ENCODE data around the gene RCAN2.

Gene RCAN2

DNA sequence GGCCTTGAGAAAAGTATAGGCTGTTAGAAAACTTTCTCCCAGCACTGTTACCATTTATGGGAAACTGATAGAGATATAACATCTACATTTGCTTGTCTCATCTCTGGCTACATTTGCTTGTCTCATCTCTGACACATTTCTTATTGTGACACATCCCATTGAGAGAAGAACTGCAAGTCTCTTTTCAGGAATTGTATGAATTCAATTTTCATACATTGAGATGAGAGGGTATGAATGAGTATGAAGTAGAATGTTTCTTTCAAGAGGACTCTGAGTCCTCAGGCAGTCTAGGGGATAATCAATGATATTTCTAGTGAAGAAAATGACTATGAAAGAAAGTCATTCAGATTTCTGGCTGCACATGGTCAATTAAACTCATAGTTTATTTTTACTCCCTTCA is 282.9 kb downstream of the RCAN2 start:
- no peak overlapping the region for H2BK5ac ChIP-seq (ENCODE audit: low read length)
- no peak overlapping the region for H3K4me3 ChIP-seq (ENCODE audit: low read length in 2 of 2)
- no peak overlapping the region for H3K27ac ChIP-seq (replicated peaks; ENCODE audit: low read length)
- H3K9ac ChIP-seq (ENCODE audit: low read depth, low read length, poor library complexity): no peak overlapping the region
- H3K4me2 ChIP-seq (ENCODE audit: insufficient read depth, low read length, poor library complexity, severe bottlenecking): no peak overlapping the region
- no peaks in the 10 kb centered on the region for H3K27me3 ChIP-seq (ENCODE audit: control insufficient read depth in 3 of 3, insufficient read depth in 3 of 3, low read depth in 1 of 3, low read length in 3 of 3)
- no peaks in the 10 kb centered on the region for H3K36me3 ChIP-seq (replicated peaks in 1 of 2; ENCODE audit: control insufficient read depth in 2 of 2, insufficient read depth in 2 of 2, low read length in 2 of 2)
- H4K8ac ChIP-seq (ENCODE audit: low read depth, low read length): no peak overlapping the region
- H4K91ac ChIP-seq (ENCODE audit: low read depth, low read length, poor library complexity): no peak overlapping the region
- no peak overlapping the region for H3K18ac ChIP-seq (ENCODE audit: low read length)
- no peak overlapping the region for H2AFZ ChIP-seq (ENCODE audit: low read length)
- H2BK120ac ChIP-seq (ENCODE audit: low read depth, low read length): no peak overlapping the region
- no peak overlapping the region for H2AK5ac ChIP-seq (ENCODE audit: low read depth, low read length)
- H3K79me1 ChIP-seq (ENCODE audit: low read depth, low read length): no peaks in the 10 kb centered on the region
- no peak overlapping the region for H2BK15ac ChIP-seq (ENCODE audit: low read length)
- H3K4ac ChIP-seq (ENCODE audit: low read length): no peak overlapping the region
- DNase-seq (ENCODE audit: low spot score): no peak
- H3K4me1 ChIP-seq (ENCODE audit: control insufficient read depth in 2 of 2, insufficient read depth in 1 of 2, low read depth in 1 of 2, low read length in 2 of 2): no peaks in the 10 kb centered on the region
- no peak overlapping the region for H2BK12ac ChIP-seq (ENCODE audit: low read length)
- no peaks in the 10 kb centered on the region for H3K9me3 ChIP-seq (replicated peaks in 1 of 2; ENCODE audit: control insufficient read depth in 2 of 2, insufficient read depth in 1 of 2, low read depth in 1 of 2, low read length in 2 of 2)
- H3K14ac ChIP-seq (ENCODE audit: low read length): no peak overlapping the region
- no peak overlapping the region for H3K23ac ChIP-seq (ENCODE audit: low read depth, low read length, poor library complexity)

GRCh38 chr6:46207174-46207573 is 284.1 kb downstream of the RCAN2 start:
- H2AFZ ChIP-seq (ENCODE audit: low read length): no peak overlapping the region
- H2BK12ac ChIP-seq (ENCODE audit: low read length): no peak overlapping the region
- no peak overlapping the region for H3K18ac ChIP-seq (ENCODE audit: low read length)
- H3K4ac ChIP-seq (ENCODE audit: low read length): no peak overlapping the region
- H2BK120ac ChIP-seq (ENCODE audit: low read depth, low read length): no peak overlapping the region
- no peaks in the 10 kb centered on the region for H3K79me1 ChIP-seq (ENCODE audit: low read depth, low read length)
- no peak for DNase-seq (ENCODE audit: low spot score)
- no peak overlapping the region for H3K27ac ChIP-seq (replicated peaks; ENCODE audit: low read length)
- H3K4me1 ChIP-seq (ENCODE audit: control insufficient read depth in 2 of 2, insufficient read depth in 1 of 2, low read depth in 1 of 2, low read length in 2 of 2): no peaks in the 10 kb centered on the region
- H3K23ac ChIP-seq (ENCODE audit: low read depth, low read length, poor library complexity): no peak overlapping the region
- H2AK5ac ChIP-seq (ENCODE audit: low read depth, low read length): no peak overlapping the region
- H3K4me3 ChIP-seq (ENCODE audit: low read length in 2 of 2): no peak overlapping the region
- no peaks in the 10 kb centered on the region for H3K9me3 ChIP-seq (replicated peaks in 1 of 2; ENCODE audit: control insufficient read depth in 2 of 2, insufficient read depth in 1 of 2, low read depth in 1 of 2, low read length in 2 of 2)
- no peak overlapping the region for H4K8ac ChIP-seq (ENCODE audit: low read depth, low read length)
- no peak overlapping the region for H3K4me2 ChIP-seq (ENCODE audit: insufficient read depth, low read length, poor library complexity, severe bottlenecking)
- no peaks in the 10 kb centered on the region for H3K27me3 ChIP-seq (ENCODE audit: control insufficient read depth in 3 of 3, insufficient read depth in 3 of 3, low read depth in 1 of 3, low read length in 3 of 3)
- no CpG with 5 or more reads among the region's 3 CpGs for WGBS, 2 donors (ENCODE audit: extremely low coverage in 2 of 2, insufficient read length in 2 of 2, insufficient replicate concordance in 1 of 2)
- H3K36me3 ChIP-seq (replicated peaks in 1 of 2; ENCODE audit: control insufficient read depth in 2 of 2, insufficient read depth in 2 of 2, low read length in 2 of 2): no peaks in the 10 kb centered on the region
- no peak overlapping the region for H3K9ac ChIP-seq (ENCODE audit: low read depth, low read length, poor library complexity)
- H2BK15ac ChIP-seq (ENCODE audit: low read length): no peak overlapping the region
- H3K14ac ChIP-seq (ENCODE audit: low read length): no peak overlapping the region
- H2BK5ac ChIP-seq (ENCODE audit: low read length): no peak overlapping the region
- H4K91ac ChIP-seq (ENCODE audit: low read depth, low read length, poor library complexity): no peak overlapping the region

DNA sequence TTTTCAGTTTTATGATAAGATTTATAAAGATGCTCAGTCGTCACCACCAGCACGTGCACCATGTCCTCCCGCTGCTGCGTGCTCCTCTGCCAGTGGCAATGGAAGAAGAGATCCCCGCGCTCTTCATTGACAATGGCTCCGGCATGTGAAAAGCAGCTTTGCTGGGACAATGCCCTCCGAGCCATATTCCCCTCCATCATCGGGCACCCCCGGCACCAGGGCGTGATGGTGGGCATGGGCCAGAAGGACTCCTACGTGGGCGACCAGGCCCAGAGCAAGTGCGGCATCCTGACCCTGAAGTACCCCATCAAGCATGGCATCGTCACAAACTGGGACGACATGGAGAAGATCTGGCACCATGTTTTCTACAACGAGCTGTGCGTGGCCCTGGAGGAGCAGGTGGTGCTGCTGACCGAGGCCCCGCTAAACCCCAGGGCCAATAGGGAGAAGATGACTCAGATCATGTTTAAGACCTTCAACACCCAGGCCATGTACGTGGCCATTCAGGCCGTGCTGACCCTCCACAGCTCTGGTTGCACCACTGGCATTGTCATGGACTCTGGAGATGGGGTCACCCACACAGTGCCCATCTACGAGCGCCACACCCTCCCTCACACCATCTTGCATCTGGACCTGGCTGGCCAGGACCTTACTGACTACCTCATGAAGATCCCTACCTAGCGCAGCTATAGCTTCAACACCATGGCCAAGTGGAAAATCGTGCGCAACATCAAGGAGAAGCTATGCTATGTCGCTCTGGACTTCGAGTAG is 286.2 kb downstream of the RCAN2 start:
- H3K9ac ChIP-seq (ENCODE audit: low read depth, low read length, poor library complexity): no peak overlapping the region
- no peak overlapping the region for H3K4me2 ChIP-seq (ENCODE audit: insufficient read depth, low read length, poor library complexity, severe bottlenecking)
- H4K8ac ChIP-seq (ENCODE audit: low read depth, low read length): no peak overlapping the region
- H2AFZ ChIP-seq (ENCODE audit: low read length): no peak overlapping the region
- no peak overlapping the region for H2BK15ac ChIP-seq (ENCODE audit: low read length)
- H2AK5ac ChIP-seq (ENCODE audit: low read depth, low read length): no peak overlapping the region
- H2BK12ac ChIP-seq (ENCODE audit: low read length): no peak overlapping the region
- no peaks in the 10 kb centered on the region for H3K36me3 ChIP-seq (replicated peaks in 1 of 2; ENCODE audit: control insufficient read depth in 2 of 2, insufficient read depth in 2 of 2, low read length in 2 of 2)
- H3K27ac ChIP-seq (replicated peaks; ENCODE audit: low read length): no peak overlapping the region
- H3K18ac ChIP-seq (ENCODE audit: low read length): peak overlapping the region; percentile 5
- WGBS, 2 donors (ENCODE audit: extremely low coverage in 2 of 2, insufficient read length in 2 of 2, insufficient replicate concordance in 1 of 2): no CpG with 5 or more reads among the region's 29 CpGs
- no peak overlapping the region for H3K4me3 ChIP-seq (ENCODE audit: low read length in 2 of 2)
- no peaks in the 10 kb centered on the region for H3K27me3 ChIP-seq (ENCODE audit: control insufficient read depth in 3 of 3, insufficient read depth in 3 of 3, low read depth in 1 of 3, low read length in 3 of 3)
- H3K79me1 ChIP-seq (ENCODE audit: low read depth, low read length): no peaks in the 10 kb centered on the region
- H3K23ac ChIP-seq (ENCODE audit: low read depth, low read length, poor library complexity): peak overlapping the region; percentile 26
- H4K91ac ChIP-seq (ENCODE audit: low read depth, low read length, poor library complexity): no peak overlapping the region
- H3K4ac ChIP-seq (ENCODE audit: low read length): peak overlapping the region; percentile 40
- H3K14ac ChIP-seq (ENCODE audit: low read length): no peak overlapping the region
- no peaks in the 10 kb centered on the region for H3K4me1 ChIP-seq (ENCODE audit: control insufficient read depth in 2 of 2, insufficient read depth in 1 of 2, low read depth in 1 of 2, low read length in 2 of 2)
- peaks cover 0 to 2% of the 10 kb centered on the region in 2 donors for H3K9me3 ChIP-seq (replicated peaks in 1 of 2; ENCODE audit: control insufficient read depth in 2 of 2, insufficient read depth in 1 of 2, low read depth in 1 of 2, low read length in 2 of 2)
- H2BK5ac ChIP-seq (ENCODE audit: low read length): peak overlapping the region; percentile 40
- no peak overlapping the region for H2BK120ac ChIP-seq (ENCODE audit: low read depth, low read length)
- no peak for DNase-seq (ENCODE audit: low spot score)

DNA sequence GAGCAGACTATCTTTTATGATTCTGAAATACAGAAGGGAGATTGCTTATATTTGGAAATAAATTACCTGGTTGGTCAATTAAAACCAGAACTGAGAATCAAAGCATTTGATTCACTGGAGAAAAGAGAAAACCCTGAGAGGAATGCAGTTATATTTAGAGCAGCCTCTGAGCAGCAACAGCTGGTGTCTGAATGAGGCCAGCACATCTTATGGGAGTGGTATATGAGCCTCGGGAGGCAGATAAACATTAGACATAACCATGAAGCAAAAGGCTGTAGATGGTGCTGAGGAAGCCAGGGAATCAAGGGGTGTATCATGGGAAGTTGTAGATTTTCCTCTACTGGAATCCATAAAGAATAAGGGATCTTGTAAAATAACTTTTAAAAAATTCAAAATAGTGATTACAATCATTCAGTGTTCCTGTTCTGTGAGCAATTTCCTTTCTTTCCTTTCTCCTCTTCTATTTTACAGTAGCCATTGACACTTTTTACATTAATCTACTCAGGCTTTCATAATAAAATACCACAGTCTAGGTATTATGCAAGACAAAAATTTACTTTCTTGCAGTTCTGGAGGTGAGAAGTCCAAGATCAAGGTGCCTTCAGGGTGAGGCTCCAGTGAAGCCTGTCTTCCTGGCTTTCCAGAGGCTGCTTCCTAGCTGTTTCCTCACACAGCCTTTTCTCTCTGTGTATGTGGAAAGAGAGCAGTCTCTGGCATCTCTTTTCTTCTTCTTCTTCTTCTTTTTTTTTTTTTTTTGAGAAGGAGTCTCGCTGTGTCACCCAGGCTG is 287.7 kb downstream of the RCAN2 start:
- Histone ChIP-seq H3K14ac (ENCODE audit: low read length) (no peak overlapping the region), H3K27ac (replicated peaks; ENCODE audit: low read length) (no peak overlapping the region), H2AFZ (ENCODE audit: low read length) (no peak overlapping the region), H3K9me3 (replicated peaks in 1 of 2; ENCODE audit: control insufficient read depth in 2 of 2, insufficient read depth in 1 of 2, low read depth in 1 of 2, low read length in 2 of 2) (peaks cover 0 to 2% of the 10 kb centered on the region in 2 donors), H3K36me3 (replicated peaks in 1 of 2; ENCODE audit: control insufficient read depth in 2 of 2, insufficient read depth in 2 of 2, low read length in 2 of 2) (no peaks in the 10 kb centered on the region), H2AK5ac (ENCODE audit: low read depth, low read length) (no peak overlapping the region), H3K4me1 (ENCODE audit: control insufficient read depth in 2 of 2, insufficient read depth in 1 of 2, low read depth in 1 of 2, low read length in 2 of 2) (no peaks in the 10 kb centered on the region), H2BK15ac (ENCODE audit: low read length) (no peak overlapping the region), H3K18ac (ENCODE audit: low read length) (no peak overlapping the region), H3K23ac (ENCODE audit: low read depth, low read length, poor library complexity) (no peak overlapping the region), H4K8ac (ENCODE audit: low read depth, low read length) (no peak overlapping the region), H3K27me3 (ENCODE audit: control insufficient read depth in 3 of 3, insufficient read depth in 3 of 3, low read depth in 1 of 3, low read length in 3 of 3) (no peaks in the 10 kb centered on the region), H2BK12ac (ENCODE audit: low read length) (no peak overlapping the region), H3K9ac (ENCODE audit: low read depth, low read length, poor library complexity) (no peak overlapping the region), H2BK5ac (ENCODE audit: low read length) (no peak overlapping the region), H3K4me2 (ENCODE audit: insufficient read depth, low read length, poor library complexity, severe bottlenecking) (no peak overlapping the region), H4K91ac (ENCODE audit: low read depth, low read length, poor library complexity) (no peak overlapping the region), H3K79me1 (ENCODE audit: low read depth, low read length) (no peaks in the 10 kb centered on the region), H2BK120ac (ENCODE audit: low read depth, low read length) (no peak overlapping the region), H3K4me3 (ENCODE audit: low read length in 2 of 2) (no peak overlapping the region), H3K4ac (ENCODE audit: low read length) (no peak overlapping the region)
- DNase-seq (ENCODE audit: low spot score): no peak
- no CpG with 5 or more reads among the region's 2 CpGs for WGBS, 2 donors (ENCODE audit: extremely low coverage in 2 of 2, insufficient read length in 2 of 2, insufficient replicate concordance in 1 of 2)
